ENCODE measurements around the gene AIG1.
"Not testable (repeated sequence)": the region's sequence is repeated elsewhere in the genome, so short reads cannot be mapped to it uniquely, and the experiment has no call there.

AIG1 gene

GRCh38 chr6:143335865-143336264 lies 275.2 kb downstream of the AIG1 start:
- DNase-seq = no peak

DNA sequence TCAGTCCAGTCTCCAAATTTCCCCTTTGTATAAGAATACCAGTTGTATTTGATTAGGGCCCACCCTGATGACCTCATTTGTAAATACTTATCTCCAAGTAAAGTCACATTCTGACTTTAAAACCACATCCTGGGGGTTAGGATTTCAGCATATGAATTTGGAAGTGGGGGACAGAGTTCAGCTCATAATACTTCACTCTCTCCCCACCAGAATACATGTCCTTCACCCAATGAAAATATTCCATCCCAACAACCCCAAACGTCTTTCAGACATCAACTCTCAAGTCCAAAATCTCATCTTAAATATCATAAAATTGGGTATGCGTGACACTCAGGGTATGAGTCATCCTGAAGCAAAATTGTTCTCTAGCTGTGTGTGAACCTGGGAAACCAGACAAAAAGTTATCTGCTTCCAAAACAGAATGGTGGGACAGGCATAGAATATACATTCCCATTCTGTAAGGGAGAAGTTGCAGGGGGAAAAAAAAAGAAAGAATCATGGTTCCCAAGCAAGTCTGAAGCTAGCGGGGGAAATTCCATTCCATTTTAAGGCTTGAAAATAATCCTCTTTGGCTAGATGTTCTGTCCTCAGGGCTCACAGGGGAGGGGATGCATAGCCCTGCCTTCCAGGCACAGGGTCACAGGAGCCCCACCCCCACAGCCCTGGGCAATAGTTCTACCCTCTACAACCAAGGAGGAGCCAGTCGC lies 275.9 kb downstream of the AIG1 start:
- DNase-seq = no peak

DNA sequence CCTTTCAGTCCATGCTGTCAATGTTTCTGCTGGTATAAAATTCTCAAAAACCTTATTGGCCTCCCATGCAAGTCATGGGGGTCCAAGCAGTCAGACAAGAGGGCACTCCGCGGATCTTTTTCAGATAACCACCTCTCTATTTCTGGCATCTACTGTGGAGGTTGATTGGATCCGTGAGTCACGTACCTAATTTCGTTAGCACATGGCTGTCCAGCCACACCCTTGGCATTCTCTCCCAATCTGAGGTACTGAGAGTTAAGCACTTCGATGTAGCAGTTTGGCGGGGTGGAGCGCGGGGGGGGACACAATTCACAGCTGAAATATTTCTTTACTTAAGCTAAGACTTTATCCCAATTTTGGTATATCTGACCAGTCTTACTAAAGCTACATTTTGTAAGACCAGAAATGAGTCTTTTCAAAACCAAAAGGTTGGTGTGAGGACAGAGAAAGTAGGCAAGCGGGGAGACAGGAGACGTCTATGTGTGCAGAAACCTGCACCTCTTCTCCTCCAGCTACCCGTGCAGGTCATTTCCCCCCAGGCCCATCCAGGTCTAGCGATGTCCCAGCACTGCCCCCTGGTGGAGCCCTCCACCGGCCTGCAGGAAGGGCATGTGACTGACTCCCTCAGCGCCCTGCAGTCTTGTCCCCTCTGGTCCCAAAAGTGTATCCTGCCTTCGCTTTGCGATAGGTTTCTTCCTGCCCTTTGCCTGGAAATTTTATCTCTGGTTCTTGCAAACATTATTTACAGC lies 276.7 kb downstream of the AIG1 start:
- no peak for DNase-seq

- DNase-seq = no peak
Observed at GRCh38 chr6:143339223-143339622, 278.5 kb downstream of the AIG1 start.

GRCh38 chr6:143345477-143345876 lies 284.8 kb downstream of the AIG1 start:
- DNase-seq = not testable (repeated sequence)

DNA sequence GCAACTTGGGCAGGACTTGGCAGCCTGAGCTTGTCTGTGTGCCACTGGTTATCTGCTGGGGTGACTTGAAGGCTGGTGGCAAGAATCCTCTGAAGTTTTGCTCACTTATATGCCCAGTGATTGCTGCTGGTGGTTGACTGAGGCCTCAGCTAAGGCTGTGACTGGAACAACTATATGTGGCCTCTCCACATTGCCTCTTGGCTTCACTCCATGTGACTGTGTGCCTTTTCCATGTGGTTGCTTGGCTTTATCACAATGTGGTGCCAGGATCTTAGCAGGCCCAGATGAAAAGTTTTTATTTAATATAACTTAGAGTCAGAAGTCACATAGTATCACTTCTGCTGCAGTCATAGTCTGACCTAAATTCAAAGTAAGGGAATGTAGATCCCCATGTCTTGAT lies 285.3 kb downstream of the AIG1 start:
- no peak for DNase-seq

GRCh38 chr6:143348531-143348930 lies 287.8 kb downstream of the AIG1 start:
- DNase-seq = no peak

GRCh38 chr6:143349530-143349929 lies 288.8 kb downstream of the AIG1 start:
- DNase-seq = no peak

DNA sequence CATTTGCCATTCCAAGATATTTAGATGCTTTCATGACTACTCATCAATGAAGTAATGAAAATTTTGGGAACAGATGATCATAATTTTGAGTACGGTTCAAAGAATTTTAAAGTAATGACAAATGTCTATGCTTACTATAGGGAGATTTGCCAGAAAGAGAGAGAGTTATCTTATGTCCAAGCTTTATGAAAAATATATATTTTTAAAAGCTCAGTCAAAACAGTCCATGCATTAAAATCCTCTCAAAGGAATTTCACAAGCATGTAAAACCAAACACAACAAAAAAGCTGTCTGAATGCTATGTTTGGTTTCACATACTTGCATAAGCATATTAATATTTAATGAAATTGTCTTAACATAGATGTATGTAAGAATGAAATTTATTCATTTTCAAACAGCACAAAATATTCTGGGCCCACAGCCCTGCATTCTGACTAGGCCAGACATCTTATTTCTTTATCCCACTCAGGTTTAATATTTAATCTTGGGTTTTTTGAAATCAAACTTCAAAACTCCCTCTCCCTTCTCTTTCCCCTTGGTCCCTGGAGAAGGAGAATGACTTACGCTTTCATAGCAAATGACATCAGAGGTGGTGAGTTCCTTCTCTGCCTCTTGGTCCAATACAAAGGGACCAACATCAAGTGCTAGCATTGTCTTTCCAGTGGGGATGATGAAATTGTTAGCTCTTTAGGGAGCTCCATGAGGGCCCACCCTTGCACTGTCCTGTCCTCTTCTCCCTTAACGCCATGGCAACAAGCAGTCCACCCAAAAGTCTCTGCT lies 295.6 kb downstream of the AIG1 start:
- no peak for DNase-seq

GRCh38 chr6:143357152-143357551 lies 296.5 kb downstream of the AIG1 start:
- no peak for DNase-seq

GRCh38 chr6:143357561-143358255 lies 297.0 kb downstream of the AIG1 start:
- no peak for DNase-seq

GRCh38 chr6:143361536-143362191 lies 301.0 kb downstream of the AIG1 start:
- no peak for DNase-seq

DNA sequence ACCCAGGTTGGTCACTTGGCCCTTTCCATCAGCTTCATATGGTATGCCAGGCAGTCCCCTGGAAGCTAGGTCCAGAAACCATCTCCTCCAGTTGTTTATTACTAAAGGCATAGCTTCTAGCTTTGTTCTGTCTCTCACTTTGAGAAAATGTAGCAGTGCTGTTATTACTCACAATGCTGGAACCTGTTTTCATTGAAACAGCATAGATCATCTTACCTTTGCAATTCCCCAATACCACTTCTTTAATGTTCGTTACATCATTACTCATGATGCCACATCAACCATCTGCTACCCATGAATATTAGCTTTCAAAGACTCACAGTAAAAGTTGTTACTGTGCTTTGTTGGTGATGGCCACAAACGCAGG lies 301.5 kb downstream of the AIG1 start:
- no peak for DNase-seq

DNA sequence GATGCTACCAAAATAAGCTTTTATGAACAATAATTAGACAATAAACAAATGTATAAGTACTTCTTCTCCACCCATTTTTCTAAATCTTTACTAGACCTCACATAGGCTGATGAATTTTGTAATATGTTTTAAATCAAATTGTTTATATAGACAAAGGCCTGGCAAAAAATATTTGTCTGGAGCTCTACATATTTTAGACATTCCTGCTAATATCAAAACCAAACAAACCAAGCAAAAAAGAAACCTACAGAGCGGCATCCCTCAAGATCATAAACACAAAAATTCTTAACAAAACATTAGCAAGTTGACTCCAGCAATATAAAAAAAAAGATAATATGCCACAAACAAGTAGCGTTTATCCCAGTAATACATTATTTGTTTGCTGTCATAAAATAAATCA lies 302.6 kb downstream of the AIG1 start:
- DNase-seq = no peak

DNA sequence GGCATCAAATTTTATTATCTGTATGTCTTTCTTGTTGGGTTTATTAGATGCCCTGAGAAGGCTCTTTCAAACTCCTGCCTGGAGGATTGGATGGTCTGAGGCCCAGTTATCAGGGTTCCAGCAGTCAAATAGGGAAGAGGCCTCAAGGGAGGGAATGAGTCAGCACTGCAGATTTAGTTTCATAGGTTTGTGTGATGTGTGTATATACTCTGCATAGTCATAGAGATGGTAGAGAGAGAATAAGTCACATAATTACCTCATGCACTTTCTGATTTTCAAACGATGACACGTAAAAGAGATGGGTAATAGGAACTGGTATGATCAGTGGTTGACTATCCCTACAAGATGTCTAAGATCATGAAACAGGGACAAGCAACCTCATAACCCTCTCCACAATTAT lies 307.7 kb downstream of the AIG1 start:
- DNase-seq = no peak

DNA sequence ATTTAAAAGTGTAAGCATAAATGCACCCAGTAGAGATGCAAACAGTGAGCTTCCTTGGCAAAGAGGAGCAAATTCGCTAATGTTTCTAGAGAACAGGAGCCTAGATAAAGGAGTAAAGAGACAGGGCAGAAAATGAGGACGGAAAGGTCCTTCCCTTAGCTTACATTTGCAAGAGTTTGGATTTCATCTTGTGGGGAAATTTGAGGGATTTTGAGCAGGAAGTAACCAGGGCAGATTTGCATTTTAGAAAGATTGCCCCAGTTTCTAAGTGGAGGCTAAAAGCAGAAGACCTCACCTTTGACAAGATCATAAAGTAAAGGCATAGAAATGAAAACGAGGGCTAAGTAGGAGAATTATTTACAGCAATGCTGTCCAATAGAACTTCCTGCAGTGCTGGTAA lies 309.3 kb downstream of the AIG1 start:
- DNase-seq = no peak

- DNase-seq = no peak
Observed at GRCh38 chr6:143370812-143371370, 310.2 kb downstream of the AIG1 start.

- DNase-seq = no peak
Observed at GRCh38 chr6:143372199-143372882, 311.7 kb downstream of the AIG1 start.

DNA sequence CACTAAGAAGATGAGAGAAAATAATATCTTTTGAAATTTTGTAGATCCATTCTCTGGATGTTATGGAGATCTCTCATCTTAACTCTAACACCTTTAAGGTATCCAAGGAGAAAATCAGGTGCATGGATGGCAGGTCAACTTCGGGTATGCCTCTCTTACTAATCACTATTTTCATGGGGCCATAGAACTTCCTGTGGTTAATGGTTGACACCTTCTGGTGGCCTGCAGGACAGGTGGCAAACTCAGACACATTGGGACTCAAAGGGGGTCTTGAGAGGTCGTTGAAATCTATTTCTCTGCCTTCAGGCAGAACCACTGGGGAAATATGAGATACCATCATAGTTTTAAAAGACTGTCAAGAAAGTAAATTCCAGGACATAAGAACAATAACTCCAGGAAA lies 313.3 kb downstream of the AIG1 start:
- DNase-seq = no peak

DNA sequence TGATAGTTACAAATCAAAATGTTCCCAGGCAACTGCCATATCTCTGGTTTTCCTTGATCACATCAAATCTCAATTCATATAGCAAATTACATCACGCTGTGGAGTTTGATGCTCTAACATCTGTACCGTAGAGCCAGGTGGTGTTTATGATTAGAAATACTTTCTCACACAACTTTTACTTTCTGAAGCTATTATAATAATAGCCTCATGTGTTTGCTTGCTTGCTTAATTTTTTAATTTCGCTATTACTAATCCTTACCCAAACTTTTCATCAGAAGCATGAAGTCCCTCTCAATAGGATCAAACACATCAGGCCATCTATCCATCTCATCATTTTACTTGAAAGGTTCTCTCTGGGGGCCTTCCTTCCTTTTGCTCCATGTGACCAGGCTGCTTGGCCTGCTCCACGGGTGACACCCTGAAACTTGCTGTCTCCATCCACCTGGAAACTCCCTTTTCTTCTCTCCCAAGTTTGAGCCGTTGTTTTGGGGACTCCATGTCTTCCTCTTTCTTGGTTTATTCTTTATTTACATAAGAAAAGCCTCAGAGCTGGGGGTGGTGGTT lies 314.4 kb downstream of the AIG1 start:
- no peak for DNase-seq

GRCh38 chr6:143376375-143376774 lies 315.7 kb downstream of the AIG1 start:
- DNase-seq = no peak

Measured in left hindlimb (tissue), 1 donor.